K562 (cell line): ENCODE results near the gene NOA1.

ENCODE experiments used
- CREB1 ChIP-seq, 2 experiments: sonication (generic) in 1 of 2; formaldehyde crosslinking in 1 of 2; IDR thresholded peaks; 2 replicates each; pipeline versions ENCODE4 v1.6.1 to v1.8.0; 2012 to 2022; ENCODE audit warnings: inconsistent platforms in 1 of 2, mild to moderate bottlenecking in 1 of 2, missing genetic modification reagents in 1 of 2, moderate library complexity in 1 of 2
- NBN ChIP-seq: fragments of 450-650 bp; IDR thresholded peaks from 2 replicates; pipeline ENCODE4 v1.6.1; 2016; ENCODE audit warnings: low read depth, mild to moderate bottlenecking
- NFATC3 ChIP-seq: fragments of 450-650 bp; IDR thresholded peaks from 2 replicates; pipeline ENCODE4 v1.6.1; 2017; ENCODE audit warnings: mild to moderate bottlenecking
- RCOR1 ChIP-seq, 2 experiments: IDR thresholded peaks; 2 replicates each; pipeline ENCODE4 v1.6.1; 2012; ENCODE audit warnings: low read depth in 2 of 2, low read length in 2 of 2, borderline replicate concordance in 1 of 2, improper control_type of control experiment in 1 of 2
- ZNF274 ChIP-seq: IDR thresholded peaks from 2 replicates; pipeline ENCODE4 v1.6.1; 2011; ENCODE audit warnings: low read depth, mild to moderate bottlenecking, low read length, moderate library complexity, borderline replicate concordance
- TF ChIP-seq, protein P1 (sequence below), 3 experiments: IDR thresholded peaks in 2 of 3; conservative IDR thresholded peaks in 1 of 3; 2 replicates each; pipeline ENCODE4 v1.5.1; 2011 to 2012; ENCODE audit warnings: low read length in 3 of 3, mild to moderate bottlenecking in 3 of 3, control low read depth in 2 of 3, improper control_type of control experiment in 1 of 3, inconsistent platforms in 1 of 3, low read depth in 1 of 3, mixed read lengths in 1 of 3, moderate library complexity in 1 of 3; ENCODE audit not compliant: insufficient read depth in 2 of 3

DNA sequence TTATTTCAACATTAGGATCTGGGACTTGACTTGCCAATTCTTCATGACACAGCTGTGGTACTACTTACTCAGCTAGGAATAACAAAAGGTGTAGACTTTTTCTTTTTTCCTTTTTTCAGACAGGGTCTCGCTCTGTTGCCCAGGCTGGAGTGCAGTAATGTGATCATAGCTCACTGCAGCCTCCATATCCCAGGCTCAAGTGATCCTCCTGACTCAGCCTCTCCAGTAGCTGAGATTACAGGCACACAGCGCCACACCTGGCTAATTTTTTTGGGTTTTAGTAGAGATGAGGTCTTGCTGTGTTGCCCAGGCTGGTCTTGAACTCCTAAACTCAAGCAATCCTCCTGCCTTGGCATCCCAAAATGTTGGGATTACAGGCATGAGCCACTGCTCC, 16.3 kb downstream of the NOA1 start:
- no peak for TF ChIP-seq RCOR1 (IDR thresholded peaks at IDR 0.05; ENCODE audit: borderline replicate concordance in 1 of 2, low read depth in 2 of 2, low read length in 2 of 2)
- no peak for TF ChIP-seq CREB1 (IDR thresholded peaks at IDR 0.05)
- TF ChIP-seq CREB1 (CRISPR knock-in tag; IDR thresholded peaks at IDR 0.05) = no peak
- TF ChIP-seq ZNF274 = no peak
- TF ChIP-seq NBN = no peak
- TF ChIP-seq, protein P1, sequence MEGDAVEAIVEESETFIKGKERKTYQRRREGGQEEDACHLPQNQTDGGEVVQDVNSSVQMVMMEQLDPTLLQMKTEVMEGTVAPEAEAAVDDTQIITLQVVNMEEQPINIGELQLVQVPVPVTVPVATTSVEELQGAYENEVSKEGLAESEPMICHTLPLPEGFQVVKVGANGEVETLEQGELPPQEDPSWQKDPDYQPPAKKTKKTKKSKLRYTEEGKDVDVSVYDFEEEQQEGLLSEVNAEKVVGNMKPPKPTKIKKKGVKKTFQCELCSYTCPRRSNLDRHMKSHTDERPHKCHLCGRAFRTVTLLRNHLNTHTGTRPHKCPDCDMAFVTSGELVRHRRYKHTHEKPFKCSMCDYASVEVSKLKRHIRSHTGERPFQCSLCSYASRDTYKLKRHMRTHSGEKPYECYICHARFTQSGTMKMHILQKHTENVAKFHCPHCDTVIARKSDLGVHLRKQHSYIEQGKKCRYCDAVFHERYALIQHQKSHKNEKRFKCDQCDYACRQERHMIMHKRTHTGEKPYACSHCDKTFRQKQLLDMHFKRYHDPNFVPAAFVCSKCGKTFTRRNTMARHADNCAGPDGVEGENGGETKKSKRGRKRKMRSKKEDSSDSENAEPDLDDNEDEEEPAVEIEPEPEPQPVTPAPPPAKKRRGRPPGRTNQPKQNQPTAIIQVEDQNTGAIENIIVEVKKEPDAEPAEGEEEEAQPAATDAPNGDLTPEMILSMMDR (IDR thresholded peaks at IDR 0.05 in 2 of 3, conservative IDR thresholded peaks at IDR 0.05 in 1 of 3; ENCODE audit: insufficient read depth in 2 of 3, low read depth in 1 of 3, low read length in 3 of 3) = no peak
- TF ChIP-seq NFATC3 = no peak
